Left renal pelvis (tissue), 4 donors: ENCODE results near the gene ALDH3B2. TPM values are rescaled to one million over a fixed set of nuclear protein-coding genes. Genes with fewer than 3 reads are reported as not detected.
"Not testable (repeated sequence)": the region's sequence is repeated elsewhere in the genome, so short reads cannot be mapped to it uniquely, and the experiment has no call there.

Experiments
- DNase-seq, 4 donors: peaks; one replicate each; pipeline ENCODE4 v3.0.0-alpha.2; 2013; ENCODE audit warnings: low read depth in 4 of 4, low spot score in 3 of 4
- polyA plus RNA-seq, 4 donors: library from polyadenylated mRNA; unstranded; fragments of 120-200 nt; gene quantifications; one replicate each; pipeline ENCODE4 v1.2.1, GENCODE V29; 2013; ENCODE audit not compliant: insufficient read length in 4 of 4

Gene ALDH3B2
- polyA plus RNA-seq, 4 donors = 0.05 to 4.2 (median 2.6) TPM

DNA sequence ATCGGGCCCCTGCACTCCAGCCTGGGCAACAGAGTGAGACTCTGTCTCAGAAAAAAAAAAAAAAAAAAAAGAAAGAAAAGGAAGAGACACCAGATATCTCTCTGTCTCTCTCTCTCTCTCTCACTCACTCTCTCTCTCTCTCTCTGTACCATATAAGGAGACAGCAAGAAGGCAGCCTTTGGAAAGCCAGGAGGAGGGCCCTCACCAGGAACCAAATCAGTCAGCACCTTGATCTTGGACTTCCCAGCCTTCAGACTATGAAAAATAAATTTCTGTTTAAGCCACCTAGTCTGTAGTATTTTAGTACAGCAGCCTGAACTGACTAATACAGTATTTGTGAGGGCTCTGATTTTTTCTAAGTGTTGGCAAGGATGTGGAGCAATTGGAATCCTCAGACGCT, 13.6 kb upstream of the ALDH3B2 start:
- no peak for DNase-seq

GRCh38 chr11:67685641-67686332, 11.4 kb upstream of the ALDH3B2 start:
- not testable (repeated sequence) for DNase-seq

- DNase-seq = not testable (repeated sequence)
These were observed 8.0 kb upstream of the ALDH3B2 start for GRCh38 chr11:67682126-67683034.

DNA sequence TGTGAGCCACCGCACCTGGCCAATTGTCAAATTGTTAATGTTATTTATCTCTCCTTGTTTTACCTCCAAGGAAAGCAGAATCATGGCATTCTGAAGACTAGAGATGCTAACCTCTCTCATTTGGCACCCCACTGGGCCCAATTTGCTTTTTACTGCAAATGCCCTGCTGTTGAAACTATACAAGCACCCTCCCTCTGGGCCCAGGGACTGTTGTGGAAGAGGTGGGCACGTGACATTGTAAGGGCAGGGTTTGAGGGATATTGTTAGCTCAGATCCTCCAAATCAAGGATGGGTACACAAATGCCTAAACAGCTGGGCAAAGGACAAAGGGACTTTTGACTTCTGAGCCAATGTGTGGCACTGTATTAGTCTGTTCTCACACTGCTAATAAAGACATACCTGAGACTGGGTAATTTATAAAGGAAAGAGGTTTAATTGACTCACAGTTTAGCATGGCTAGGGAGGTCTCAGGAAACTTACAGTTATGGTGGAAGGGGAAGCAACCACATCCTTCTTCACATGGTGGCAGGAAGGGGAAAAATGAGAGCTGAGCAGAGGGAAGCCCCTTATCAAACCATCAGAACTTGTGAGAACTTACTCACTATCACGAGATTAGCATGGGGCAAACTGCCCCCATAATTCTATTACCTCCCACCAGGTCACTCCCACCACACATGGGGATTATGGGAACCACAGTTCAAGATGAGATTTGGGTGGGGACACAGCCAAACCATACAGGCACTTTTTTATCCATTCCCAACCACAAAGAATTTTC, 6.5 kb upstream of the ALDH3B2 start:
- no peak for DNase-seq

DNA sequence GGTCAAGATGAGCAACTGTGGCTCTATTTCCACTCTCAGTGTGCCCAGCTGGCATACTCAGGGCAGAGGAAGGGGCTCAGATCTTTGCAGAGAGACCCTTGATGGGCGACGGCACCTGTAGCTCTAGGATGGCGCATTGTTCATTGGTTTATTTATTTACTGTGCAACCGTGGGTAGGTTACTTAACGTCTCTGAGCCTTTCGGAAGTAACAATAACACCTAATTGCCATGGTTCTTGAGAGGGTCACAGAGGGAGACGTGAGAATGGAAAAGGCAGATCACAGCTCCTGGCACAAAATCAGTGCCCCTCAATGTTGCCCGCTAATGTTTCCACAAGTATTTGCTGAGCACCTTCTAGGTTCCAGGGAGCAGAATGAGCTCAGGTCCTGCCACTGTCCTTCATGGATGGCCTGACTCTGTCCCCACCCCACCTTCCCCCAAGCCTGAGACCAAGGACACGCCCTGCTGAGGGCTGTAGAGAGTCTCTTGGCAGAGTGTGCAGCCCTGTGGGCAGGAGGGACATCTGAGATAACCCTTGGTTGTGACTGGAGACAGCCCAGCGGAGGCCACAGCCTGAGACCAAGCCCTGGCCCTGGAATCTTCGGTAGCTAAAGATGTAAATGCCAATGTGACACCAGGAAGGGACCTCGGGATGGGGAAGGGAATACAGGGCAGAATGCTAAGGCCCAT, 780 bp upstream of the ALDH3B2 start:
- DNase-seq = no peak

DNA sequence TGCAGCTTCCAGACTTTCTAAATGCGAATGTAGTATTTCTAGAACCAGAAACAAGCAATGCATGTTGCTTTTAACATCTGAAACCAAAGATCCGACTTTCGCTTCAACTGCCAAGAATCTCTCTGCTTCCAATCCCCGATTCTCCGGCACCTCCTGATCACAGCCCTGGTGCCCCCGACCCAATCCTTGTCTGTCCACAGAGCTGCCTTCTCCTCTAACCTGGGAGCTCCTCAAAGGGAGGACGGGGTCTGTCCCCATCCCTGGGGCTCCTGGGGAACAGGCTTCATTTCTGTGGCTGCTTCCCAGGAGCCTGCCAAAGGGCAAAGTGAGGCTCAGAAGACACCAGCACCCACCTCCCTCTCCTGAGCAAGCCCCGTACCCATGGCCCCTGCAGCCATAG, 521 bp downstream of the ALDH3B2 start:
- no peak for DNase-seq

DNA sequence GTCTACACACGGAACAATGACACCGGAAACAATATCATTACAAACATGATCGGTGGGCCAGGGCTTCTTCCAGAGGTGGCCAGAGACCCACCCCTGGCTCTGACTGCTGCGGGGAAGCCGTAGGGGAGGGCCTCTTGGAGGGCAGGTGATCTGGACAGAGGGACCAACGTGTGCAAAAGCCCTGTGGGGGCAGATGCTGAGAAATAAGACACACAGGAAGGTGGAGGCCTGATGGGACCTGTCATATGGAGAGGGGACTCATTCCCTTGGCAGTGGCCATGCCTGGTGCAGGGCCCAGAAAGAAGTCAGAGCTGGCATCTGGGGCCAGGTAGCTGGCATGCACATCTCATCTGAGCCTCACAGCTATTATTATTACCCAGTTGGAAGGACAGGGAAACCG, 1.1 kb downstream of the ALDH3B2 start:
- DNase-seq = no peak

DNA sequence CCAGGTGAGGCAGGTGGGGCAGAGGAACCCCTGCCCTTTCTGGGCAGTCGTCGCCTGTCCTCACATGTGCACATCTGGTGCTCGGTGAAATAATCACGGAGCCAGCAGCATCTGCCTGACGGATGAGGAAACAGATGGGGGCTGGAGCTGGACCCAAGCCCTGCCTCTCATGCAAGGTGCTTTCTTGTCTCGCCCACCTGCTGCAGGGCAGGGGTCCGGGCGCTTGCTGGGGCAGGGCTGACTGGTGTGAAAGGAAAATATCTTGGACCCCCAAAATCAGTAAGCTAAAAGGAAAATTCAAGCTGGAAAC, 3.3 kb downstream of the ALDH3B2 start:
- no peak for DNase-seq

GRCh38 chr11:67670316-67671210, 3.9 kb downstream of the ALDH3B2 start:
- no peak for DNase-seq

GRCh38 chr11:67668192-67668551, 6.3 kb downstream of the ALDH3B2 start:
- DNase-seq = no peak

- peak in 3 of 4 donors; percentile 36 to 47 (median 46) for DNase-seq
These were observed 6.8 kb downstream of the ALDH3B2 start for GRCh38 chr11:67667490-67668191.

DNA sequence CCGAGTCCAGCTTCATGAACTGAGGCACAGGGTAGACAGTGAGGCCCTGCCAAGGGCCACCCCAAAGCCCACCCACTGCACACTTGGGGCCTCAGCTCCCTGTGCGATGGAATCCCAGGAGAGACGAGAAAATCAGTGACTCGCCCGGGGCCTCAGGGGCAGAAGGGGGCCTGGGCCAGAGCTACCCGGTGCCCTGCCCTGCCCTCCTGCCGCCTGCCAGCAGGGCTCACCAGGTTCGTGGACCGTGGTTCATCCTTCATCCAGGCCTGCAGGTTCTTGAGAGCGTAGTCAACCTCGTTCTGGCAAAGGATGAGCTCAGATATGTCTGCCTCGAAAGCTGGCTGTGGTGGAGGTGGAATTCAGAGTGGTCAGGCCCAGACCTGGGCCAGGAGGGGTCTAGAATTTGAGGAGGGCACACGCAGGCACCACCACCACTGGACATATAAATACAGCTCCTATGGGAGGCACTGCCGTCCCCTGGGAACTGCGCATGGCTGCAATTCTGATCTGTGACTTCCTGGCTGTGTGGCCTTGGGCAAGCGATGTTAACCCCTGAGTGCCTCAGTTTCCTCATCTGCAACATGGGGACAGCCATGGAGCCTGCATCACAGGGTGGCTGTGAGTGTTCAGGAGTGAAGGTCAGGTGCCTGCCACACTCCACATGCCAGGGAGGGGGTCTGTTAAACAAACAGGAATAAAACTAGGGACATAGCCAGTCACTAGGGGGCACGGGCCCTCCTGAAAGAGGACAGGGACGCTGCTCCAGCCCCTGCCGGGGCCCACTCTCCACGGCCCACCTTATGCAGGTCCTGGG, 7.5 kb downstream of the ALDH3B2 start:
- DNase-seq = no peak

DNA sequence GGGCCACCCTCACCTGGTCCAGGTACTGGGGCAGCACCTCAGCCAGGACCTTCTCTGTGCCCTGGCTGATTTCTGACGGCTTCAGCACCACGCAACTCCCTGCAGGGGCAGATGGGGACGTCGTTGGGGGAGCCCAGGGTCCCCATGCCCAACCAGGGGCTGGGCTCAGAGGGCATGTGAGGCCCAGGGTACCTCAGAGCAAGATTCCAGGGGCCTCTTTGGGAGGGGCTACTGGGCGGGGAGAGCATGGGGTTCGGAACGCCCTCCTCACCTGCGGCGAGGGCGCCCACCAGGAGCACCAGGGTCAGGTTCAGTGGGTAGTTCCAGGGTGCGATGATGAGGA, 8.1 kb downstream of the ALDH3B2 start:
- DNase-seq = no peak

- DNase-seq = no peak
These were observed 8.7 kb downstream of the ALDH3B2 start for GRCh38 chr11:67665541-67666302.

- no peak for DNase-seq
These were observed 9.5 kb downstream of the ALDH3B2 start for GRCh38 chr11:67664696-67665540.

- DNase-seq = no peak
These were observed 10.2 kb downstream of the ALDH3B2 start for GRCh38 chr11:67664213-67664585.
